ENCODE results near the gene MAP2K4. TPM values are rescaled to one million over a fixed set of nuclear protein-coding genes. Genes with fewer than 3 reads are reported as not detected.

MAP2K4 gene
- polyA plus RNA-seq, 1 donor: 29.0 TPM

GRCh38 chr17:12085076-12085949, 64.6 kb downstream of the MAP2K4 start:
- 100% methylated on average over 1 of the region's 4 CpGs for WGBS (ENCODE audit: insufficient coverage, low lambda C conversion rate)

GRCh38 chr17:12088035-12088434, 67.4 kb downstream of the MAP2K4 start:
- no CpG with 5 or more reads among the region's 1 CpG for WGBS (ENCODE audit: insufficient coverage, low lambda C conversion rate)
- H3K27ac ChIP-seq (ENCODE audit: low read length): no peak overlapping the region
- DNase-seq: no peak
- H3K27me3 ChIP-seq (ENCODE audit: control insufficient read depth, insufficient read depth, low read length): no peaks in the 10 kb centered on the region
- peaks cover 23% of the 10 kb centered on the region for H3K36me3 ChIP-seq (ENCODE audit: control insufficient read depth, insufficient read depth, low read length)
- no peaks in the 10 kb centered on the region for H3K9me3 ChIP-seq (ENCODE audit: control insufficient read depth, low read depth, low read length)
- H3K4me3 ChIP-seq (ENCODE audit: low read length): no peak overlapping the region
- no peaks in the 10 kb centered on the region for H3K4me1 ChIP-seq (ENCODE audit: control insufficient read depth, insufficient read depth, low read length)

More at GRCh38 chr17:12085076-12085949, 64.6 kb downstream of the MAP2K4 start:
- Histone ChIP-seq H3K9me3 (ENCODE audit: control insufficient read depth, low read depth, low read length) (no peaks in the 10 kb centered on the region), H3K27me3 (ENCODE audit: control insufficient read depth, insufficient read depth, low read length) (no peaks in the 10 kb centered on the region), H3K4me3 (ENCODE audit: low read length) (no peak overlapping the region), H3K36me3 (ENCODE audit: control insufficient read depth, insufficient read depth, low read length) (peaks cover 26% of the 10 kb centered on the region), H3K4me1 (ENCODE audit: control insufficient read depth, insufficient read depth, low read length) (no peaks in the 10 kb centered on the region), H3K27ac (ENCODE audit: low read length) (no peak overlapping the region)
- DNase-seq: no peak

GRCh38 chr17:12089809-12090384, 69.2 kb downstream of the MAP2K4 start:
- H3K27ac ChIP-seq (ENCODE audit: low read length): no peak overlapping the region
- no CpG with 5 or more reads among the region's 3 CpGs for WGBS (ENCODE audit: insufficient coverage, low lambda C conversion rate)
- H3K4me3 ChIP-seq (ENCODE audit: low read length): no peak overlapping the region
- no peak for DNase-seq
- no peaks in the 10 kb centered on the region for H3K4me1 ChIP-seq (ENCODE audit: control insufficient read depth, insufficient read depth, low read length)
- no peaks in the 10 kb centered on the region for H3K27me3 ChIP-seq (ENCODE audit: control insufficient read depth, insufficient read depth, low read length)
- H3K36me3 ChIP-seq (ENCODE audit: control insufficient read depth, insufficient read depth, low read length): peaks cover 17% of the 10 kb centered on the region
- no peaks in the 10 kb centered on the region for H3K9me3 ChIP-seq (ENCODE audit: control insufficient read depth, low read depth, low read length)

DNA sequence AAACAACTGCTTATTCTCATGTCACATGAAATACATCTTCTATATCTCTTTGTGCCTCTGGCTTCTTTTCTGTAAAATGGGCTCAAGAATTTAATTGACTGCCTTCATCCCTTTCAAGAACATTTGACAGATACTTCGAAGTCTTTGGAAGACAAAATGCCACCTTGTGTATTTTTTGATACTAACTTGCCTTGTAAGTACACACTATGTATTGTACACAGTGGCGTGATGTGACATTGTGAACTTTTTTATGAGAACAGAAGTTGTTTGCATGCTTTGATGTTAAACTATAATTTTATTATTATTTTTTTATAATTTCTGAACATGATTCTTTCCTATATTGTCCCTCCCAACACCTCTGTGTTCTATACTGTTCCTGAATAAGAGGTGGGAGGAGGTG, 73.7 kb downstream of the MAP2K4 start:
- H3K4me3 ChIP-seq (ENCODE audit: low read length): no peak overlapping the region
- no peak overlapping the region for H3K27ac ChIP-seq (ENCODE audit: low read length)
- no peaks in the 10 kb centered on the region for H3K27me3 ChIP-seq (ENCODE audit: control insufficient read depth, insufficient read depth, low read length)
- no peaks in the 10 kb centered on the region for H3K4me1 ChIP-seq (ENCODE audit: control insufficient read depth, insufficient read depth, low read length)
- no peak for DNase-seq
- WGBS (ENCODE audit: insufficient coverage, low lambda C conversion rate): no CpG with 5 or more reads among the region's 2 CpGs
- H3K36me3 ChIP-seq (ENCODE audit: control insufficient read depth, insufficient read depth, low read length): peaks cover 15% of the 10 kb centered on the region
- H3K9me3 ChIP-seq (ENCODE audit: control insufficient read depth, low read depth, low read length): no peaks in the 10 kb centered on the region

DNA sequence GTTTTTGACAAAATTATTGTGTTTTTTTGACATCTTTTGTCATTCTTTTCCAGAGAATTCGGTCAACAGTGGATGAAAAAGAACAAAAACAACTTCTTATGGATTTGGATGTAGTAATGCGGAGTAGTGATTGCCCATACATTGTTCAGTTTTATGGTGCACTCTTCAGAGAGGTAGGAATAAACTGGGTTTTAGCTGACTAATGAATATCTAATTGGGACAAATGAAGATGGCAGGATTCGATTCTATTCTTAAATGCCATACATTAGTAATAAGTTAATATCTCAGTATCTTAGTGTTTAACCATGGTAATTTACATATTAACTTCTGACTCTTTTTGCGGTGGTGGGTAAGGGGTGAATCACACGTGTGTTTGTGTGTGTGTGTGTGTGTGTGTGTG, 74.8 kb downstream of the MAP2K4 start:
- DNase-seq: no peak
- H3K36me3 ChIP-seq (ENCODE audit: control insufficient read depth, insufficient read depth, low read length): peaks cover 14% of the 10 kb centered on the region
- H3K27me3 ChIP-seq (ENCODE audit: control insufficient read depth, insufficient read depth, low read length): no peaks in the 10 kb centered on the region
- no peaks in the 10 kb centered on the region for H3K9me3 ChIP-seq (ENCODE audit: control insufficient read depth, low read depth, low read length)
- WGBS (ENCODE audit: insufficient coverage, low lambda C conversion rate): 100% methylated on average over 1 of the region's 5 CpGs
- H3K27ac ChIP-seq (ENCODE audit: low read length): no peak overlapping the region
- H3K4me3 ChIP-seq (ENCODE audit: low read length): no peak overlapping the region
- no peaks in the 10 kb centered on the region for H3K4me1 ChIP-seq (ENCODE audit: control insufficient read depth, insufficient read depth, low read length)

- no peak overlapping the region for H3K4me3 ChIP-seq (ENCODE audit: low read length)
- no peaks in the 10 kb centered on the region for H3K27me3 ChIP-seq (ENCODE audit: control insufficient read depth, insufficient read depth, low read length)
- no peaks in the 10 kb centered on the region for H3K9me3 ChIP-seq (ENCODE audit: control insufficient read depth, low read depth, low read length)
- no peak overlapping the region for H3K27ac ChIP-seq (ENCODE audit: low read length)
- 100% methylated on average over 1 of the region's 3 CpGs for WGBS (ENCODE audit: insufficient coverage, low lambda C conversion rate)
- no peaks in the 10 kb centered on the region for H3K4me1 ChIP-seq (ENCODE audit: control insufficient read depth, insufficient read depth, low read length)
- DNase-seq: no peak
- H3K36me3 ChIP-seq (ENCODE audit: control insufficient read depth, insufficient read depth, low read length): peaks cover 10% of the 10 kb centered on the region
Measured at GRCh38 chr17:12097326-12097725, 76.6 kb downstream of the MAP2K4 start.

DNA sequence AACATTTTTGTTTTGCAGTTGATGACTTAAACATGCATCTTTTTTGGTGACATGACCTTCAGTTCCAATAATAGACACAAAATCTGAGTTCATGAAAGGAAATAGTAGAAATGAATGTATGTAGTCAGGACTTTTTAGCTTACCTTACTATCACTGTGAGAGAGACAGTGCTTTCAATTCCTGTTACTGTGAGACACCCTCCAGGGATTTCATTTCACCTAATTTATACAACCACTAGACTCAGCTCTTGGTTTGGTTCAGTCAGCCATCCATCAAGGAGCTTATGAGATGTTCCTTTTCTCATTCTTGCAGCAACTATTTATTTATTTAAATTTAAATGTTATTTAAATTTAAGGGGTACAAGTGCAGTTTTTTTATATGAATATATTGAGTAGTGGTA, 77.9 kb downstream of the MAP2K4 start:
- Histone ChIP-seq H3K36me3 (ENCODE audit: control insufficient read depth, insufficient read depth, low read length) (peaks cover 10% of the 10 kb centered on the region), H3K27me3 (ENCODE audit: control insufficient read depth, insufficient read depth, low read length) (no peaks in the 10 kb centered on the region), H3K27ac (ENCODE audit: low read length) (no peak overlapping the region), H3K4me1 (ENCODE audit: control insufficient read depth, insufficient read depth, low read length) (no peaks in the 10 kb centered on the region), H3K4me3 (ENCODE audit: low read length) (no peak overlapping the region), H3K9me3 (ENCODE audit: control insufficient read depth, low read depth, low read length) (no peaks in the 10 kb centered on the region)
- DNase-seq: no peak

DNA sequence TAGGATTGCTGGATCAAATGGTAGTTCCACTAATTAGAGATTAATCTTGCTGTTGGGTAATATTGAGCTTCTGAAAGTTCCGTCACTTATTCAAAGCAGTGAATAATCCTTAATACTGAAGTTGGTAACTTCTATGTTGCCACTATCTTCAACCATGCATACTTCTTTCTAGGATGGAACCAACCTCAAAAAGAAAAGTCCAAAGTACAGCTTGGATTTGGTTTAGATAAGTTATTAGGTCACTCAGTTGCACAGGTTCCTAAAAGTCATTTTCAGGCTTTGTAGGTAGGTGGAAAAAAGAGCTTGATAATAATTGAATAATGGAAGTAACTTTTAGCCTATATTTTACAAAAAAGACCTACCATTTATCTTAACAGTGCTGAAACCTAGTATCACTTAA, 78.7 kb downstream of the MAP2K4 start:
- Histone ChIP-seq H3K27me3 (ENCODE audit: control insufficient read depth, insufficient read depth, low read length) (no peaks in the 10 kb centered on the region), H3K27ac (ENCODE audit: low read length) (no peak overlapping the region), H3K9me3 (ENCODE audit: control insufficient read depth, low read depth, low read length) (no peaks in the 10 kb centered on the region), H3K4me1 (ENCODE audit: control insufficient read depth, insufficient read depth, low read length) (no peaks in the 10 kb centered on the region), H3K36me3 (ENCODE audit: control insufficient read depth, insufficient read depth, low read length) (peaks cover 10% of the 10 kb centered on the region), H3K4me3 (ENCODE audit: low read length) (no peak overlapping the region)
- no peak for DNase-seq
- no CpG with 5 or more reads among the region's 1 CpG for WGBS (ENCODE audit: insufficient coverage, low lambda C conversion rate)

DNA sequence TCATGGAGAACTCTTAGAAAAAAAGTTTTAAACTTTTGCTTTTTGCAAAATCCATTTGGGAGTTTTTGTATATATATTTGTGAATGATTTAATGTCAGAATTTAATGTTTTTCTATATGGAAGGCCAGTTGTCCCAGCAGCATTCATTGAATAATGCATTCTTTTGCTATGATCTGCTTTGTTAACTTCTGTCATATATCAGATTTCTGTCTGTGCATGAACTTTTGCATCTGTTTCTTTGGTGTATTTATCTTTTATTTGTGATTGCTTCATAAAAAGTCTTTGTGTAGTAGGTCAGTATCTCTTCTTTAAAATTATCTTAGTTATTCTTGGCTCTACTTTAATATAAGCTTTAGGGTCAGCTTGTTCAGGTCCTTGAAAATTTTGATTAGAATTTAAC, 84.2 kb downstream of the MAP2K4 start:
- peaks cover 5% of the 10 kb centered on the region for H3K36me3 ChIP-seq (ENCODE audit: control insufficient read depth, insufficient read depth, low read length)
- no peaks in the 10 kb centered on the region for H3K4me1 ChIP-seq (ENCODE audit: control insufficient read depth, insufficient read depth, low read length)
- no peak overlapping the region for H3K27ac ChIP-seq (ENCODE audit: low read length)
- no peaks in the 10 kb centered on the region for H3K9me3 ChIP-seq (ENCODE audit: control insufficient read depth, low read depth, low read length)
- no peaks in the 10 kb centered on the region for H3K27me3 ChIP-seq (ENCODE audit: control insufficient read depth, insufficient read depth, low read length)
- H3K4me3 ChIP-seq (ENCODE audit: low read length): no peak overlapping the region
- no peak for DNase-seq

GRCh38 chr17:12107905-12108304, 87.2 kb downstream of the MAP2K4 start:
- H3K9me3 ChIP-seq (ENCODE audit: control insufficient read depth, low read depth, low read length): no peaks in the 10 kb centered on the region
- no peak overlapping the region for H3K4me3 ChIP-seq (ENCODE audit: low read length)
- H3K27ac ChIP-seq (ENCODE audit: low read length): no peak overlapping the region
- no peaks in the 10 kb centered on the region for H3K27me3 ChIP-seq (ENCODE audit: control insufficient read depth, insufficient read depth, low read length)
- peaks cover 9% of the 10 kb centered on the region for H3K36me3 ChIP-seq (ENCODE audit: control insufficient read depth, insufficient read depth, low read length)
- no peaks in the 10 kb centered on the region for H3K4me1 ChIP-seq (ENCODE audit: control insufficient read depth, insufficient read depth, low read length)
- 60% methylated on average over 1 of the region's 1 CpG for WGBS (ENCODE audit: insufficient coverage, low lambda C conversion rate)
- no peak for DNase-seq

DNA sequence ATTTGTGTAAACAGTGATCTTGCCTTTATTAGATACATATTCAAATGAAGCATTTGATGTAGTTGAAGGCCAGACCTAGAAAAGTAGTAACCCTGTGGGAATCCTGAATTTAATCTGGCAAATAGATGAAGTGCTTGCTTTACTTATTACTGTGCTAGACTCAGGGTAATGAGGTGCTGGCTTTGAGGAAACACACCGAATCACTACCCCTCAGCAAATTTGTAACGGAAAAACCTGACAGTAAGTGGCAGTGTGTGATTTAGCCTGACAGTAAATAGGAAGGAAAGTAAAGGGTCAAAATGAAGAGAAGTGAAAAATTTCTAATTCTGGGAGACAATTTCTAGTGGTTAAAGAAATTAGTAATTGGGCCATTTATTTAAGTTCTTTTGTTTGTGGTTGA, 90.2 kb downstream of the MAP2K4 start:
- peaks cover 30% of the 10 kb centered on the region for H3K36me3 ChIP-seq (ENCODE audit: control insufficient read depth, insufficient read depth, low read length)
- H3K9me3 ChIP-seq (ENCODE audit: control insufficient read depth, low read depth, low read length): no peaks in the 10 kb centered on the region
- no peak overlapping the region for H3K4me3 ChIP-seq (ENCODE audit: low read length)
- 100% methylated on average over 2 of the region's 2 CpGs for WGBS (ENCODE audit: insufficient coverage, low lambda C conversion rate)
- DNase-seq: no peak
- no peak overlapping the region for H3K27ac ChIP-seq (ENCODE audit: low read length)
- H3K27me3 ChIP-seq (ENCODE audit: control insufficient read depth, insufficient read depth, low read length): no peaks in the 10 kb centered on the region
- no peaks in the 10 kb centered on the region for H3K4me1 ChIP-seq (ENCODE audit: control insufficient read depth, insufficient read depth, low read length)

Measured in large intestine (tissue), 3 donors.